ENCODE measurements around the gene SPEF2. TPM values are rescaled to one million over a fixed set of nuclear protein-coding genes. Genes with fewer than 3 reads are reported as not detected.
"Not testable (repeated sequence)": the region's sequence is repeated elsewhere in the genome, so short reads cannot be mapped to it uniquely, and the experiment has no call there.

SPEF2 gene
- polyA plus RNA-seq, 1 experiment, result 4.0 TPM

GRCh38 chr5:35665096-35665495 lies 47.4 kb downstream of the SPEF2 start:
- ChIA-PET CTCF (interaction anchor here (1.1 to 2.1 kb wide), 2 partner anchors 14 to 112 kb away, joined by 3 to 8 read pairs; no protein-coding TSS in a partner anchor), POLR2A (interaction anchor here (0.5 to 0.8 kb wide), 4 partner anchors 8 to 416 kb away, joined by 3 to 7 read pairs (median 3); no protein-coding TSS in a partner anchor)
- Histone ChIP-seq H3K4me3 (ENCODE audit: low read depth, low read length) (no peak overlapping the region), H3K27me3 (ENCODE audit: control insufficient read depth, insufficient read depth, low read length) (no peaks in the 10 kb centered on the region), H3K36me3 (ENCODE audit: control insufficient read depth, insufficient read depth, low read length) (no peaks in the 10 kb centered on the region)
- no peak for TF ChIP-seq CTCF (IDR thresholded peaks at IDR 0.05; ENCODE audit: insufficient read depth, low read depth, low read length)
- DNase-seq (ENCODE audit: low read depth), result no peak

GRCh38 chr5:35668319-35668718 lies 50.7 kb downstream of the SPEF2 start:
- no peak overlapping the region for H3K4me3 ChIP-seq (ENCODE audit: low read depth, low read length)
- no peak for TF ChIP-seq CTCF (IDR thresholded peaks at IDR 0.05; ENCODE audit: insufficient read depth, low read depth, low read length)
- ChIA-PET POLR2A (no interaction called here), CTCF (interaction anchor here (0.7 kb wide), 1 partner anchor 53 kb away, joined by 3 read pairs; no protein-coding TSS in a partner anchor)
- H3K36me3 ChIP-seq (ENCODE audit: control insufficient read depth, insufficient read depth, low read length), result no peaks in the 10 kb centered on the region
- H3K27me3 ChIP-seq (ENCODE audit: control insufficient read depth, insufficient read depth, low read length), result no peaks in the 10 kb centered on the region
- DNase-seq (ENCODE audit: low read depth), result no peak

- DNase-seq (ENCODE audit: low read depth), result no peak
These were observed 51.1 kb downstream of the SPEF2 start for GRCh38 chr5:35668794-35669193.

GRCh38 chr5:35671541-35672295 lies 54.1 kb downstream of the SPEF2 start:
- no peak for DNase-seq (ENCODE audit: low read depth)
- H3K36me3 ChIP-seq (ENCODE audit: control insufficient read depth, insufficient read depth, low read length), result 0 out of 2 replicates have a peak, but pooled peaks cover 1% of the 10 kb centered on the region
- H3K27me3 ChIP-seq (ENCODE audit: control insufficient read depth, insufficient read depth, low read length), result no peaks in the 10 kb centered on the region
- ChIA-PET POLR2A (no interaction called here), CTCF (no interaction called here)
- H3K4me3 ChIP-seq (ENCODE audit: low read depth, low read length), result no peak overlapping the region
- no peak for TF ChIP-seq CTCF (IDR thresholded peaks at IDR 0.05; ENCODE audit: insufficient read depth, low read depth, low read length)

More at GRCh38 chr5:35668794-35669193, 51.1 kb downstream of the SPEF2 start:
- ChIA-PET POLR2A (no interaction called here), CTCF (interaction anchor here (0.7 kb wide), 1 partner anchor 54 kb away, joined by 3 read pairs; no protein-coding TSS in a partner anchor)
- Histone ChIP-seq H3K36me3 (ENCODE audit: control insufficient read depth, insufficient read depth, low read length) (no peaks in the 10 kb centered on the region), H3K4me3 (ENCODE audit: low read depth, low read length) (no peak overlapping the region), H3K27me3 (ENCODE audit: control insufficient read depth, insufficient read depth, low read length) (no peaks in the 10 kb centered on the region)
- TF ChIP-seq CTCF (IDR thresholded peaks at IDR 0.05; ENCODE audit: insufficient read depth, low read depth, low read length), result no peak

- H3K27me3 ChIP-seq (ENCODE audit: control insufficient read depth, insufficient read depth, low read length); DNase-seq (ENCODE audit: low read depth); H3K4me3 ChIP-seq (ENCODE audit: low read depth, low read length); CTCF ChIA-PET; H3K36me3 ChIP-seq (ENCODE audit: control insufficient read depth, insufficient read depth, low read length); POLR2A ChIA-PET: not testable (repeated sequence)
These were observed 54.6 kb downstream of the SPEF2 start for GRCh38 chr5:35672296-35672655.

Data from BJ (cell line).